HepG2 (cell line): ENCODE measurements around the gene TMEM164. TPM values are rescaled to one million over a fixed set of nuclear protein-coding genes. Genes with fewer than 3 reads are reported as not detected.

ENCODE experiments used
- HIC2 ChIP-seq: sonication (generic); formaldehyde crosslinking; IDR thresholded peaks from 2 replicates; pipeline ENCODE4 v1.9.0; 2022; ENCODE audit warnings: low read depth, missing genetic modification reagents
- KIAA2018 ChIP-seq: sonication (generic); formaldehyde crosslinking; IDR thresholded peaks from 2 replicates; pipeline ENCODE4 v1.5.0; 2020; ENCODE audit warnings: mild to moderate bottlenecking, missing genetic modification reagents, borderline replicate concordance
- NR2F2 ChIP-seq: IDR thresholded peaks from 2 replicates; pipeline ENCODE4 v1.6.1; 2012; ENCODE audit warnings: low read depth, inconsistent platforms, borderline replicate concordance
- RORA ChIP-seq: sonication (generic); formaldehyde crosslinking; IDR thresholded peaks from 2 replicates; pipeline ENCODE4 v1.5.0; 2020; ENCODE audit warnings: mild to moderate bottlenecking, missing genetic modification reagents, moderate library complexity
- ZNF850 ChIP-seq: sonication (generic); formaldehyde crosslinking; conservative IDR thresholded peaks from 2 replicates; pipeline ENCODE4 v1.9.0; 2021; ENCODE audit warnings: mild to moderate bottlenecking, missing genetic modification reagents
- polyA plus RNA-seq, 8 experiments: library from polyadenylated mRNA; depleted of rRNA in 3 of 8; stranded (reverse) in 7 of 8; unstranded in 1 of 8; fragments of >200 nt; fragmentation: Illumina TruSeq in 4 of 8; extraction: Trizol in 4 of 8; gene quantifications; 2 replicates each; pipeline versions ENCODE4 v1.2.1 to v1.2.3, GENCODE V29; 2011 to 2016; ENCODE audit warnings: low read depth in 4 of 8, missing spikeins in 1 of 8, mixed read lengths in 1 of 8; ENCODE audit not compliant: insufficient read depth in 1 of 8
- total RNA-seq, 5 experiments: library from RNA; depleted of rRNA; stranded (reverse); fragments of >200 nt; fragmentation: Illumina TruSeq; extraction: Trizol; gene quantifications; 2 replicates each; pipeline ENCODE4 v1.2.3, GENCODE V29; 2016; ENCODE audit warnings: low read depth in 1 of 5

The TMEM164 gene
- total and polyA plus RNA-seq, 2 of the 13 experiments (the other 11 are each of a cell fraction or from before 2014, with no cell fraction given) = 5.8 to 13.2 TPM

- TF ChIP-seq HIC2 (CRISPR knock-in tag) (no peak), KIAA2018 (no peak), ZNF850 (no peak), NR2F2 (no peak), RORA (CRISPR knock-in tag) (no peak)
Observed at GRCh38 chrX:110162131-110162530, 159.2 kb downstream of the TMEM164 start (continued).
